HepG2 (cell line): ENCODE measurements around the gene PTH2. TPM values are rescaled to one million over a fixed set of nuclear protein-coding genes. Genes with fewer than 3 reads are reported as not detected.
A peak's percentile ranks its signal among the peaks of the same experiment; 100 is the strongest.

Source experiments
- ATF5 ChIP-seq: sonication (generic); formaldehyde crosslinking; IDR thresholded peaks from 2 replicates; pipeline ENCODE4 v1.4.0; 2020; ENCODE audit warnings: mild to moderate bottlenecking, low read depth, missing genetic modification reagents
- CERS6 ChIP-seq: sonication (generic); formaldehyde crosslinking; IDR thresholded peaks from 2 replicates; pipeline ENCODE4 v1.5.0; 2020; ENCODE audit warnings: missing genetic modification reagents
- HOXA9 ChIP-seq: sonication (generic); formaldehyde crosslinking; IDR thresholded peaks from 2 replicates; pipeline ENCODE4 v1.8.1; 2022; ENCODE audit warnings: missing genetic modification reagents, mild to moderate bottlenecking, moderate library complexity, borderline replicate concordance
- RELA ChIP-seq: sonication (generic); formaldehyde crosslinking; IDR thresholded peaks from 2 replicates; pipeline ENCODE4 v1.4.0; 2020; ENCODE audit warnings: missing genetic modification reagents
- SIN3A ChIP-seq: IDR thresholded peaks from 2 replicates; pipeline ENCODE4 v1.6.1; 2011; ENCODE audit warnings: low read depth, mild to moderate bottlenecking, control low read depth, low read length, borderline replicate concordance
- ZBTB21 ChIP-seq: sonication (generic); formaldehyde crosslinking; IDR thresholded peaks from 2 replicates; pipeline ENCODE4 v1.4.0; 2020; ENCODE audit warnings: missing genetic modification reagents
- ZBTB34 ChIP-seq: sonication (generic); formaldehyde crosslinking; IDR thresholded peaks from 2 replicates; pipeline ENCODE4 v1.8.0; 2022; ENCODE audit warnings: mild to moderate bottlenecking, missing genetic modification reagents
- ZMAT5 ChIP-seq: sonication (generic); formaldehyde crosslinking; IDR thresholded peaks from 2 replicates; pipeline ENCODE4 v1.5.0; 2020; ENCODE audit warnings: mild to moderate bottlenecking, low read depth, missing genetic modification reagents, borderline replicate concordance
- ZNF180 ChIP-seq: sonication (generic); formaldehyde crosslinking; IDR thresholded peaks from 2 replicates; pipeline ENCODE4 v1.4.0; 2020; ENCODE audit warnings: low read depth, missing genetic modification reagents, borderline replicate concordance
- ZNF20 ChIP-seq: sonication (generic); formaldehyde crosslinking; IDR thresholded peaks from 2 replicates; pipeline ENCODE4 v1.4.0; 2020; ENCODE audit warnings: mild to moderate bottlenecking, moderate library complexity, missing genetic modification reagents
- ZNF225 ChIP-seq: sonication (generic); formaldehyde crosslinking; IDR thresholded peaks from 2 replicates; pipeline ENCODE4 v1.4.0; 2020; ENCODE audit warnings: mild to moderate bottlenecking, missing genetic modification reagents
- ZNF251 ChIP-seq: sonication (generic); formaldehyde crosslinking; IDR thresholded peaks from 2 replicates; pipeline ENCODE4 v1.9.0; 2021; ENCODE audit warnings: mild to moderate bottlenecking, missing genetic modification reagents
- ZNF510 ChIP-seq: sonication (generic); formaldehyde crosslinking; IDR thresholded peaks from 2 replicates; pipeline ENCODE4 v1.4.0; 2020; ENCODE audit warnings: low read depth, mild to moderate bottlenecking, missing genetic modification reagents
- ZNF513 ChIP-seq: sonication (generic); formaldehyde crosslinking; conservative IDR thresholded peaks from 2 replicates; pipeline ENCODE4 v1.5.0; 2020; ENCODE audit warnings: missing genetic modification reagents
- ZNF737 ChIP-seq: sonication (generic); formaldehyde crosslinking; IDR thresholded peaks from 2 replicates; pipeline ENCODE4 v1.5.0; 2020; ENCODE audit warnings: missing genetic modification reagents, mild to moderate bottlenecking, borderline replicate concordance
- polyA plus RNA-seq, 8 experiments: library from polyadenylated mRNA; depleted of rRNA in 3 of 8; stranded (reverse) in 7 of 8; unstranded in 1 of 8; fragments of >200 nt; fragmentation: Illumina TruSeq in 4 of 8; extraction: Trizol in 4 of 8; gene quantifications; 2 replicates each; pipeline versions ENCODE4 v1.2.1 to v1.2.3, GENCODE V29; 2011 to 2016; ENCODE audit warnings: low read depth in 4 of 8, missing spikeins in 1 of 8, mixed read lengths in 1 of 8; ENCODE audit not compliant: insufficient read depth in 1 of 8
- total RNA-seq, 5 experiments: library from RNA; depleted of rRNA; stranded (reverse); fragments of >200 nt; fragmentation: Illumina TruSeq; extraction: Trizol; gene quantifications; 2 replicates each; pipeline ENCODE4 v1.2.3, GENCODE V29; 2016; ENCODE audit warnings: low read depth in 1 of 5
- TF ChIP-seq, protein P1 (sequence below): sonication (generic); formaldehyde crosslinking; IDR thresholded peaks from 2 replicates; pipeline ENCODE4 v1.5.0; 2020; ENCODE audit warnings: missing genetic modification reagents
- TF ChIP-seq, protein P2 (sequence below): sonication (generic); formaldehyde crosslinking; IDR thresholded peaks from 2 replicates; pipeline ENCODE4 v1.4.0; 2020; ENCODE audit warnings: missing genetic modification reagents

PTH2 gene
- total and polyA plus RNA-seq, 2 of the 13 experiments (the other 11 are each of a cell fraction or from before 2014, with no cell fraction given) = not detected

DNA sequence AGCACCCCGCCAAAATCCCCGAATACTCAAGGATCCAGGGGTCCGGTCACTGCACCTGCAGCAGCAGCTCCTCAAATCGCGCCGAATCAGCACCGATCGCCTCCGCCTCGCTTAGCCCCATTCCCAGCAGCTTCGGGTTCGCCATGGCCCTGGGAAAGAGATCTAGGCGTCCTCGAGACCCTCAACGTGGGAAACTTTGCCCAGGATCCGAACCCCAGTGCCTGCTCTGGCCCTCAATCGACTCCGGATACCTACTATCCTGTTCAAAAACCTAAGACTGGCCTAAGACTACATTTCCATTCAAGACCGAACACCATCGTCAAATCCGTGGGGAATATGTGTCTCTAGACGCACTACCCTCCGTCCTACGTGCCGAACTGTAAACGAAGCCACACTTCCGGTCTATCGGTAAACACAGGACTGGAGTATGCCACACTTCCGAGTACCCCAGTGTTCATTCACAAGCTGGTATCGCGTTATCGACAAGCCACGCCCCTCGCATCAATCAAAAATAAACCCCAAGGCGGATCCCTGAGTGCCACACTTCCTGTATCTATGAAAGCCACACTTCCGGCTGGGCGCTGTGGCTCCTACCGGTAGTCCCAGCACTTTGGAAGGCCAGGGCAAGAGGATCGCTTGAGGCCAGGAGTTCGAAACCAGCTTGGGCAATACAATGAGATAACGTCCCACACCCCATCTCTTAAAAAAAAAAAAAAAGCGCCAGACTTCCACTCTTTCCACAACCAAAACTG is 28.4 kb upstream of the PTH2 start, which contains the start of gene PIH1D1 (continued):
- TF ChIP-seq ZNF180 (CRISPR knock-in tag) = no peak
- TF ChIP-seq ZNF737 (CRISPR knock-in tag) = no peak
- no peak for TF ChIP-seq ZNF251 (CRISPR knock-in tag)
- no peak for TF ChIP-seq HOXA9
- no peak for TF ChIP-seq CERS6 (CRISPR knock-in tag)
- TF ChIP-seq ZNF510 (CRISPR knock-in tag) = no peak; the same call in 1 of the 2 replicates
- TF ChIP-seq ATF5 = no peak
- no peak for TF ChIP-seq ZMAT5 (CRISPR knock-in tag)
- TF ChIP-seq ZNF20 (CRISPR knock-in tag) = no peak
- TF ChIP-seq SIN3A = peak; percentile 94; the same call in 1 of the 2 replicates
- no peak for TF ChIP-seq ZNF513 (CRISPR knock-in tag)
- 0 out of 2 replicates have a peak, but pooled peaks have one; percentile 19 for TF ChIP-seq ZNF225 (CRISPR knock-in tag)
- TF ChIP-seq, protein P1, sequence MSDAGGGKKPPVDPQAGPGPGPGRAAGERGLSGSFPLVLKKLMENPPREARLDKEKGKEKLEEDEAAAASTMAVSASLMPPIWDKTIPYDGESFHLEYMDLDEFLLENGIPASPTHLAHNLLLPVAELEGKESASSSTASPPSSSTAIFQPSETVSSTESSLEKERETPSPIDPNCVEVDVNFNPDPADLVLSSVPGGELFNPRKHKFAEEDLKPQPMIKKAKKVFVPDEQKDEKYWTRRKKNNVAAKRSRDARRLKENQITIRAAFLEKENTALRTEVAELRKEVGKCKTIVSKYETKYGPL (CRISPR knock-in tag) = no peak
- TF ChIP-seq ZBTB34 (CRISPR knock-in tag) = no peak
- TF ChIP-seq, protein P2, sequence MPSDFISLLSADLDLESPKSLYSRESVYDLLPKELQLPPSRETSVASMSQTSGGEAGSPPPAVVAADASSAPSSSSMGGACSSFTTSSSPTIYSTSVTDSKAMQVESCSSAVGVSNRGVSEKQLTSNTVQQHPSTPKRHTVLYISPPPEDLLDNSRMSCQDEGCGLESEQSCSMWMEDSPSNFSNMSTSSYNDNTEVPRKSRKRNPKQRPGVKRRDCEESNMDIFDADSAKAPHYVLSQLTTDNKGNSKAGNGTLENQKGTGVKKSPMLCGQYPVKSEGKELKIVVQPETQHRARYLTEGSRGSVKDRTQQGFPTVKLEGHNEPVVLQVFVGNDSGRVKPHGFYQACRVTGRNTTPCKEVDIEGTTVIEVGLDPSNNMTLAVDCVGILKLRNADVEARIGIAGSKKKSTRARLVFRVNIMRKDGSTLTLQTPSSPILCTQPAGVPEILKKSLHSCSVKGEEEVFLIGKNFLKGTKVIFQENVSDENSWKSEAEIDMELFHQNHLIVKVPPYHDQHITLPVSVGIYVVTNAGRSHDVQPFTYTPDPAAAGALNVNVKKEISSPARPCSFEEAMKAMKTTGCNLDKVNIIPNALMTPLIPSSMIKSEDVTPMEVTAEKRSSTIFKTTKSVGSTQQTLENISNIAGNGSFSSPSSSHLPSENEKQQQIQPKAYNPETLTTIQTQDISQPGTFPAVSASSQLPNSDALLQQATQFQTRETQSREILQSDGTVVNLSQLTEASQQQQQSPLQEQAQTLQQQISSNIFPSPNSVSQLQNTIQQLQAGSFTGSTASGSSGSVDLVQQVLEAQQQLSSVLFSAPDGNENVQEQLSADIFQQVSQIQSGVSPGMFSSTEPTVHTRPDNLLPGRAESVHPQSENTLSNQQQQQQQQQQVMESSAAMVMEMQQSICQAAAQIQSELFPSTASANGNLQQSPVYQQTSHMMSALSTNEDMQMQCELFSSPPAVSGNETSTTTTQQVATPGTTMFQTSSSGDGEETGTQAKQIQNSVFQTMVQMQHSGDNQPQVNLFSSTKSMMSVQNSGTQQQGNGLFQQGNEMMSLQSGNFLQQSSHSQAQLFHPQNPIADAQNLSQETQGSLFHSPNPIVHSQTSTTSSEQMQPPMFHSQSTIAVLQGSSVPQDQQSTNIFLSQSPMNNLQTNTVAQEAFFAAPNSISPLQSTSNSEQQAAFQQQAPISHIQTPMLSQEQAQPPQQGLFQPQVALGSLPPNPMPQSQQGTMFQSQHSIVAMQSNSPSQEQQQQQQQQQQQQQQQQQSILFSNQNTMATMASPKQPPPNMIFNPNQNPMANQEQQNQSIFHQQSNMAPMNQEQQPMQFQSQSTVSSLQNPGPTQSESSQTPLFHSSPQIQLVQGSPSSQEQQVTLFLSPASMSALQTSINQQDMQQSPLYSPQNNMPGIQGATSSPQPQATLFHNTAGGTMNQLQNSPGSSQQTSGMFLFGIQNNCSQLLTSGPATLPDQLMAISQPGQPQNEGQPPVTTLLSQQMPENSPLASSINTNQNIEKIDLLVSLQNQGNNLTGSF (CRISPR knock-in tag) = no peak
- TF ChIP-seq RELA (CRISPR knock-in tag) = no peak
- TF ChIP-seq ZBTB21 (CRISPR knock-in tag) = no peak
